GM12875 (cell line): ENCODE data around the gene TSHZ3.

Experiments
- H3K4me3 ChIP-seq: one replicate; pipeline ENCODE4 v1.5.1; 2011; ENCODE audit warnings: low read depth, low read length, control low read depth
- CTCF ChIP-seq: IDR thresholded peaks from 2 replicates; pipeline ENCODE4 v1.5.1; 2011; ENCODE audit warnings: low read depth, mild to moderate bottlenecking, control low read depth, inconsistent platforms, low read length, moderate library complexity, borderline replicate concordance; ENCODE audit not compliant: insufficient read depth

The TSHZ3 gene

GRCh38 chr19:31370216-31370615 lies 21.0 kb upstream of the TSHZ3 start:
- H3K4me3 ChIP-seq = no peak overlapping the region
- no peak for TF ChIP-seq CTCF

GRCh38 chr19:31364963-31365362 lies 15.7 kb upstream of the TSHZ3 start:
- H3K4me3 ChIP-seq = no peak overlapping the region
- no peak for TF ChIP-seq CTCF

GRCh38 chr19:31361728-31362127 lies 12.5 kb upstream of the TSHZ3 start:
- no peak for TF ChIP-seq CTCF
- no peak overlapping the region for H3K4me3 ChIP-seq

GRCh38 chr19:31357315-31357673 lies 8.1 kb upstream of the TSHZ3 start:
- no peak overlapping the region for H3K4me3 ChIP-seq
- no peak for TF ChIP-seq CTCF

GRCh38 chr19:31356587-31357314 lies 7.5 kb upstream of the TSHZ3 start:
- H3K4me3 ChIP-seq = no peak overlapping the region
- no peak for TF ChIP-seq CTCF

- no peak overlapping the region for H3K4me3 ChIP-seq
- TF ChIP-seq CTCF = no peak
Observed at GRCh38 chr19:31355665-31356289, 6.5 kb upstream of the TSHZ3 start.

- no peak overlapping the region for H3K4me3 ChIP-seq
- TF ChIP-seq CTCF = no peak
Observed at GRCh38 chr19:31354799-31355664, 5.8 kb upstream of the TSHZ3 start.
